GM21390 (cell line): ENCODE results near the gene MCRIP2.

Experiments used
- ATAC-seq: cut with Tn5 transposase; IDR thresholded peaks from one replicate; pipeline ENCODE4 v1.9.1; 2021; ENCODE audit not compliant: unreplicated experiment

MCRIP2 gene

DNA sequence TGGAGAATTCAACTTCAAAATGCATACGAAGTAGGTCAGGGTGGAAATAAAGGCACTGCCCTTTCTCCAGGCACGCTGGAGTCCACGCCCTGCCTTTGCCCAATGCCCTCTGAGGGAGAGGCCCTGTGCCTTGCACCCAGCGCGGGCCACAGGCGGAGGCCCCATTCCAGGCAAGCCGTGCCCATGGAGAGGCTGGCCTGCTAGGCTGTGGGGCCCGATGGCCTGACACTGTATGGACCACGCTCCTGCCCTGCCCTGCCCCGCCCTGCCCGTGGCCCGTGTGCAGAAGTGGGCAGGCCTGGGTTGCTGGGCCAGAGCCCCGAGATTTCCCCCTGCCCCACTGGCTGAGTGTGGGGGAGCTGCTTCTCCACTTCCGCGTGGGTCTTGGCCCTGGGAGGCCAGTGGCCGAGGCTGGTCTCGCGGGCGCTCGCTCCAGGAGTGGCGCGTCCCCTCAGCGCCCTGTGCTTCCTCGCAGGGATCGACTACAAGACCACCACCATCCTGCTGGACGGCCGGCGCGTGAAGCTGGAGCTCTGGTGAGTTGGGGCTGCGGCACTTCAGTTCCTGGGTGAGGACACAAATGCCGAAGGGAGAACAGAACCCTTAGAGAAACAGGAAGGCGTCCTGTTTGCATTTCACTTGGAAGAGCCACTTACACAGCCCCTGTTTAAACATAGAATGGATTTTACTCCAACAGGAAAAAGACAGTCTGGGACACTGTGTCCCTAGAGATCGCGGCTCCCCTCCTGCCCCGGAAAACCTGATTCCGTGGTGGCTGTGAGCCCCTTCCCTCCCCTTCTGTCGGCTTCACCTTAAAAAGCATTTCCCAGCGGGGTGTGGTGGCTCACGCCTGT, 24.7 kb upstream of the MCRIP2 start:
- ATAC-seq = no peak

DNA sequence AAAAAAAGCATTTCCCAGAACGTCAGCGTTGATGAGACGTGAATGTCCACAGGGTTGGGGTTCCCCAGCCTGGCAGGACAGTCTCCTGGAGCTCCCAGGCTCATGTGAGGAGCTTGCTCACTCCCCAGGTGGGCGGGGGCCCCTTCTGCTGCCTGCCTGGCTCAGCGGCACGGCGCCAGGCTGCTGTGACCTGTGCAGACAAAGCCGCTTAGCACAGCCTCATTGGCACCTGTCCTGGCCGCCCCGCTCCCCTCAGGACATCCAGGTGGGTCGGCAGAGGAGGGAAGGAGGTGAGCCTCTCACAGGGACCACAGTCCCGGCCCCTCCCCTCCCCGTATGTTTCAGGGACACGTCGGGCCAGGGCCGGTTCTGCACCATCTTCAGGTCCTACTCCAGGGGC, 23.8 kb upstream of the MCRIP2 start:
- no peak for ATAC-seq

DNA sequence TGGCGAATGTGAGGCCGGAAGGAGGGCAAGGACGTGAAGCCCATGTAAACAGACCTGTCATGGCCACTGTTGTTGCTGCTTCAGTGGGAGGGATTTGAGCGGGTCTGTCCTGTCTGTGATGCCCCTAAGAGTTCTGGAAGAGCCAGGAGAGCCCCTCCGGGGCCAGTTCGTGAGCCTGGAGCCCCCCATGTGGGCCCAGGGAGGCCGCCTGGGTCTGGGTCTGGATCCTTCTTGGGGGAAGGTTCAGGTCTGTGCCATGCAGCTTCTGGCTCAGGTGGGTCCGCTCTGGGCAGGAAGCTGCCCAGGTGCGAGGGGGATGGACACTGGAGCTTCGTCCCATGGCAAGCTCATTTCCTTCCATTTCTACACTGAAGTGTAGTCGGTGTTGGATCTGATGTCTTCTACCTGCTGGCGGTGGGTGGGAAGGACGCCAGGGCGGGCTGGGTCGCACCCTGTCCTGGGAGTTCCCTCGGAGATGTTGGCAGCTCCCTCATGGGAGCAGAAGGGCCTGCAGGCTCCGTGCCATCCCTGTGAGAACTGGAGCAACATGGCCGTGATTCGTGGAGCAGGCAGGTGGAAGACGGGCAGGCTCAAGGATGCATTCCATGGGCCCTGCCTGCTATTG, 22.0 kb upstream of the MCRIP2 start:
- ATAC-seq = no peak

DNA sequence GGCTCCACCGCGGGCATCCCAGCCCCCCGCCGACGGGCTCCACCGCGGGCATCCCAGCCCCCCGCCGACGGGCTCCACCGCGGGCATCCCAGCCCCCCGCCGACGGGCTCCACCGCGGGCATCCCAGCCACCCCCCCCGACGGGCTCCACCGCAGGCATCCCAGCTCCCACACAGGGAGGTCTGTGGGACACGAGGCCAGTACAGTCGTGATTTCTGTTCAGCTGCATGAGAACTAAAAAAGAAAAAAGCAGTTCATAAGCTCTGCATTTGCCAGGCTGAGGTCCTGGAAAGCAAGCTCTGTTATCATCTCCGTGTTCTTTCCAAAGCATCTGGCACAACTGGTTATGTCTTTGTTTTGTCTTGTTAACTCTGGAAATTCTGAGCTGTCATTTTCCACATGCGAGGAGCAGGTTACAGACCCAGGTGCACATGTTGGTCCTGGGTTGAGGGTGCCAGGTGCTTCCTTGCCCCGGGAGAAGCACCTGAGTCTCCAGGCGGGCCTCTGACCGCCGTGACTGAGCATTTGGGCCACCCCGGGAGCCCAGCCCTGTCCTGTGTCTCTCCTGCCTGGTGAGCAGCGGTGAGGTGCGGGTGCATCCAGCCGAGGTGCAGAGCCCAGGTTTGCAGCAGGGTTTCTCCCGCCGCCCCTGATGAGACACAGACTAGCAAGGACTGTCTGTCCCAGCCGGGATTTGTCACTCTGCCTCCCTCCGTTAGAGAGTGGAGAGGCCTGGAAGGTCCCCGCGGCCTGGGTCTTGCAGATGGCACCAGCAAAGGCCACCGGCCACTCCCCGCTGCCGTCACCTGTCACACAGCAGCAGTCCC, 20.7 kb upstream of the MCRIP2 start:
- no peak for ATAC-seq

DNA sequence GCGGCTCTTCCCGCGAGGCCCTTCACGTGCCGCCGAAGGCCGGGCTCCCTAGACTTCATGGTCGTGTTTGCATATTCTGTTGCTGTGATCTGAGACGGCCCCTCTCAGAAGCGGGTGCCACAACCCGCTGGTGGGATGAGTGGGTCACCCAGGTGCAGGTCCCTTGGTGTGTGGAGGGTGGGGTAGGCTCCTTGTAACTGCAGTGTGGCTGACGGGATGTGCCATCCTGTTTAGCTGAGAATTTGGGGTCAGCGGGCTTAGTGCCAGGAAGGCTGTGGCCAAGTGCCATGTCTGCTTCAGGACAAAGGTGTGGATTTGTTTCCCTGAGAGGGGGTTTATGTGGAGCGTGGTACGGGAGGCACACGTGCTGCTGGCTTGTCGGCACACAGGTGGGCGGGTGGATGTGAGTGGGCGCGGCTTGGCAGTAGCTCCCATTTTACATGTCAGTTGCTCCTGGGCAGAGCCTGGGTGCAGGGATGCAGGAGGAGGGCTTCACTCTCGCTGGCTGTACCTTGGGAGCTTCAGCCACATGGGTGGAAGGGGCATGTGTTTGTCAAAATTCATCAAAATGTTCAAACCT, 20.0 kb upstream of the MCRIP2 start:
- no peak for ATAC-seq

DNA sequence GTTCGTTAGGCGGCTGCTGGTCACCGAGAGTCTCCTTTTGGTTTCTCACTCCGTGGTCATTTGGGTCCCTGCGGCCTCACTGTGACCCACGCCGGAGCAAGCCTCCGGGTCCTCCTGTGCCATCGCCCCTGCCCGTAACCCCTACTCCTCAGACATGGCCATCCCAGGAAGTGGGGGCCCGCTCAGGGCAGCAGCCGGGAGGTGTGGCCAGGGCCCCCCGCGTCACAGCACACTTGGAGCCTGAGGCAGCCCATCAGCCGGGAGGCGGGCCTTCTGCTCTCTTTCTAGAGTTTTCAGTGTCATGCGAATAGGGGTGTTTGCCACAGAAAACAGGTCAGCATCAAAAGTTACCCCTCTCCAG, 18.7 kb upstream of the MCRIP2 start:
- ATAC-seq = no peak

DNA sequence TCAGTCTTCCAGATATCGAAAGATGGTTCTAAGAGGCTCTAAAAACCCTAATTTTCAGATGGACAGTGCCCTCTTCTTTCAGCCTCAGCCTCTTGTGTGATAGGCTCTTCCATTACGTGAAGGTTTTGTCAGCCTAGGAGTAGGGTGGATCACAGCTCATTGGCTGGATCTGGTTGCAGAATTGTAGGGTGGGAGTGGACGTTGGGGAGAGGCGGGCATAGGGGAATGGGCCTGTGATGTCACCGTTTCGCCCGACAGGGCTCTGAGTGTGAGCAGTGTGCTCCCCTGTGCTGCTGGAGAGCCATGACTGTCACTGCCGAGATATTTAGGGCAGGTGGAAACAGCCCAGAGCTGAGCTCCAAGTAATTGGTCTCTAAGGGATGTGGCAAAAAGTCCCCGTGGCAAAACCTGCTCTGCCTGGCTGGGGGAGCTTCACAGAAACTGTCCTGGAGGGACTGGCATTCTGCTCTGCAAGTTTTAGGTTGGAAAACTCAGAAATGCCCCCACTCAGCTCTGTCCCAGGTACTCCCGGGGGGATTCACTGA, 17.0 kb upstream of the MCRIP2 start:
- ATAC-seq = no peak

DNA sequence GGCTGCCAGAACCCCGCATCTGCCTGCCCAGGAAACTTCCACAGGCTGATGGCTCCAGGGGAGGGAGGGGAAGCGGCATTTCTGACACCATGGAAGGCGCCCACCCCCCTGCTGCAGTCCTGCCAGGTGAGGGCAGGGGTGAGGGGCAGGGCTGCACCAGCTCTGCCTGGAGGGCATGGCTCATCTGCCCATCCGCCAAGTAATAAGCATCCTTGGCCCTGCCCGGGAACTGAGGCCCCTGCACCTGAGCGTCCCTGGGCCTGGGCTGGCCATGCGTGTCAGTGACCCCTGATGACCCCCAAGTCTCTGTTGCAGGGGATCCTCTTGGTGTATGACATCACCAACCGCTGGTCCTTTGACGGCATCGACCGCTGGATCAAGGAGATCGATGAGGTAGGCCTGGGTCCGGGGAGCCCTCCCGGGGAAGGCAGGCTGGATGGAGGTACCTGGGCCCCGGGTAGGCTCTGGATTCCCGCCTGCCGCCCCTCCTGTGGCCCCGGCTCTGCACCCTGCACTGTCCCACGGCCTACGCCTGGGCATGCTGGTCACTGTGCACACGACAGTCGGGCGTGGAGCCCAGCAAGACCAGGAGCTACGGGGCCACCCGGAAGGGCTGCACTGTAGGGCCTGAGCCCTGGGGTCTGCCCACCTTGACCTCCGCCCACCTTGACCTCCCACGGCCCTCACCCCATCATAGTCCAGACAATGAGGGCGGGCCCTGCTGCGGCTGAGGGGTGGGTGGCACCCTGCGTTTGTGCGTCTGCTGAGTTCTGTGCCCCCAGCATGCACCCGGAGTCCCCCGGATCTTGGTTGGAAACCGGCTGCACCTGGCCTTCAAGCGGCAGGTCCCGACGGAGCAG, 16.3 kb upstream of the MCRIP2 start:
- ATAC-seq = no peak

DNA sequence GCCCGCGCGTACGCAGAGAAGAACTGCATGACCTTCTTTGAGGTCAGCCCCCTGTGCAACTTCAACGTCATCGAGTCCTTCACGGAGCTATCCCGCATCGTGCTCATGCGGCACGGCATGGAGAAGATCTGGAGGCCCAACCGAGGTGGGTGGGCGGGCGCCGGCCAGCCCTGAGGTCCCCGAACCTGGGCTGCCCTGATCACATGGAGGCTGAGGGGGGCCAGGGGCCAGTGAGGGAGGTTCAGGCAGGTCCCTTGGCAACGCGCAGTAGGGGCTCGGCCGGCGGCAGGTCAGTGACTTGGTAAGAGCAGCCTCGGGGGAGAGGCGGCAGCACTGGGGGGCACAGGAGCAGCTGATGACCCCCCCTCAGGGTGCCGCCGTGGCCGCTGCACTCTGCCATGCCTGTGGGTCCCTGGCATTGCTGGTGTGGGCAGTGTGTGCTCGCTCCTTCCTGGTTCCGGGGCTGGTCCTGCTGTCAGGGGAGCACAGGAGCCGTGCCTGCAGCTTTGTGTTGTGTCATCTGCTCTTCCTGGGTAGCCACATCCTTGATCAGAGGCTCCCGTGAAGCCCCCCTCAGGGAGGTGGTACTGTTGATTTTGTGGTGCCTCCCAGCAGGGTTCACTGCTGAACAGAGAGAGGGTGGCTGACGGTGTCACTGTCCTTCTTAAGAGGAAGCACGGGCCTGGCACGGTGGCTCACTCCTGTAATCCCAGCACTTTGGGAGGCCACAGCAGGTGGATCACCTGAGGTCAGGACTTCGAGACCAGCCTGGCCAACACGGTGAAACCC, 15.5 kb upstream of the MCRIP2 start:
- no peak for ATAC-seq

DNA sequence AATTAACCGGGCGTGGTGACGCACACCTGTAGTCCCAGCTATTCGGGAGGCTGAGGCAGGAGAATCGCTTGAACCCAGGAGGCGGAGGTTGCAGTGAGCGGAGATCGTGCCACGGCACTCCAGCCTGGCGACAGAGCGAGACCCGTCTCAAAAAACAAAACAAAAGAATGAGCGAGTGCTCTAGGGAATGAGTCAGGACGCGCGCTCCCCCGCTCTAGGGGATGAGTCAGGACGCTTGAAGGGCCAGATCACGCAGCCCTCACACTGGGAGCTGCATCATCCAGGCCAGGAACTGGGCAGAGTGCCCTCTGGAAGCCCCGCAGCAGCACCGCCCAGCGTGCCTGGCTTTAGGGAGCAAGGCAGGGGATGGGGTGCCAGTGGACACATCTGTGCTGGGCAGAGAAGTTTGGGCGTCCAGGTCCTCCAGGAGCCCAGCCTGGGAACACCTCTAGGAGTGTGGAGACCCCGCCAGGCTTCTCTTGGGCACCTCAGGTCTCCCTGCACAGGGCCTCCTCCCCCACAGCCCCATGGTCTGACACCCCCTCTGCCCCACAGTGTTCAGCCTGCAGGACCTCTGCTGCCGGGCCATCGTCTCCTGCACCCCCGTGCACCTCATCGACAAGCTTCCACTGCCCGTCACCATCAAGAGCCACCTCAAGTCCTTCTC, 14.7 kb upstream of the MCRIP2 start:
- no peak for ATAC-seq

DNA sequence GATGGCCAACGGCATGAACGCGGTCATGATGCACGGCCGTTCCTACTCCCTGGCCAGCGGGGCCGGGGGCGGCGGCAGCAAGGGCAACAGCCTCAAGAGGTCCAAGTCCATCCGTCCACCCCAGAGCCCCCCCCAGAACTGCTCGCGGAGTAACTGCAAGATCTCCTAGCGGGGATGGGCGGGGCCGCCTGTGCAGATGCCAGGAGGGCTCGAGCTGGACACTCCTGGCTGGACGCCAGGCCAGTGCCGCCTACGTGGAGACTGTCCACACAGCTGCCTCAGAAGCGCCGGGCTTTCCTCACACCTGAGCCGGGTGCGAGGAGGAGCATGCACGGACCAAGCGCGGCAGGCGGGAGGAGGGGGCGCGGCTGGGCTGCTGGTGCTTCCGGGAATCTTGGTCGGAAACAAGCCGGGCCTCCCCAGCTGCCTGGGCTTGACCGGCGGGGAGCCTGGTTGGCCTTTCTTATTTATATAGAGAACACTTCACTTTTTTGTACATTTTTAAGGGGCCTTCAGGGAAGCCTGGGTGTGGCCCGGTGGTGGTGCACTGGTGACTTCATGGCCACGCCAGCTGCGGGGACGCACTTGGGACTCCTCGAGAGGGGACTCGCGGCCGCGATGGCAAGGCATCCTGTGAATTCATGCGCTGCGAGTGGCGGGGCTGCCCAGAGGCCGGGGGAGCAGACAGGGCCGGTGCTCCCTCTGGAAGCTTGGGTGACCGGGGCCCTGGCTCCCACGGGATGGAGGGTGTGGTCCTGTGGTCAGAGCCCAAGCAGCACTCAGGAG, 14.0 kb upstream of the MCRIP2 start:
- no peak for ATAC-seq

DNA sequence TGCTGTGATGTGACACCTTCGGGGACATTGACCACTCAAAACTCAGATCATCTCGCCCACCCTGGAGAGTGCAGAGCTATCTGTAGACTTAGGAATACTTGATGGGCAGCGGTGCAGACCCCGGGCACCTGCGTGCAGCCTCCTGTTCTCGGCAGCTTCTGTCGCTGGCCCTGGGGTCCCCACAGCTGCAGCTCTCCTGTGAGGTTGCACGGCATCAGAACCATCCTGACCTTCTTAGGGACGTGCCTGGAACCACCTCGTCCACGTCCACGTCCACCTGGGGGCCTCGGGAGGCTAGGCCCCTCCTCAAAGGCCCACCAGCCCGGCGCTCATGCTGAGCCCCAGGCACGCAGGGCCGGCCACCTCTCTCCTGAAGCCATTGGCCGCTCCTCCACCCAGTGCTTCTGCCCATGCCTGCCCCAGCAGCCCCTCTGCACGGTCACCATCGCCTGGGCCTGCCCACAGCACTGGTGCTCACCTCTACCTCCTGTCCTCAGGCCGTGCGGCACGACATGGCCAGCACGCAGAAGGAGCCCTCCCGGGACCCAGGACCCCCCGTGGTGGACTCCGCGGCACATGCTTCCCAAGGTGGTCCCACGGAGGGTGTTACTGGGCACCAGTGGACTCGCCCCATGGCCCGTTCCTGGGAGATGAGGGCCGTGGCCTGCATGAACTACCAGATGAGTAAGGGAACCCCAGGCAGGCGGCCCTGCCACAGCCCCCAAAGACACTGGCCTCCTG, 13.1 kb upstream of the MCRIP2 start:
- ATAC-seq = no peak

DNA sequence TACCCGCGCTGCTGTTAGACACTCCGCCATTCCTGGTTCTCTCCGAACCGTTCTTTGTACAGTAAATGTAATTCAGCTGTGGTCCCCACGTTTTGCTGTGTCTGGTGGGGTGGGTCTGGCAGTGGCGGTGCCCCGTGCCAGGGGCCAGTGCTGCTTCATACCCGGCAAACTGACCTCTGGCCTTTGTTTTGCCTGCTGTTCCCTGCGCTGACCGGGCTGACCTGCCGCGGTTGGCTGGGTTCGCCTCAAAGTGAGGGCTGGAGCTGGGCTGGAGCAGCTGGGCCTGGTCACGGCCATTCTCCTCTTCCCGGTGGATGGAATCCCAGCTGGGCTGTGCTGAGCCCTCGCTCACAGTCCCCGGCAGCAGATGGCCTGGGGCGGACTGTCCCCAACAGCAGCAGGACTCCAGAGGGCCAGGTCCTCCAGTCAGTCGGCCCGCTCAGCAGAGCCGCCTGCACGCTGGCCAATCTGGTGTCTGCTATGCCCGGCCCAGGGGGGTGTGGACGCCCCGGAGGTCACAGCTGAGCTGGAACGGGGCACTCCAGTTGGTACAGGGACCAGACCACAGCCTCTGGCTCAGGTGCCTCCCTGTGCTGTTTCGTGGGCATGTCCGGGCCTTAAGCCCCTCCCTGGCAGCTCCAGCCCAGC, 12.3 kb upstream of the MCRIP2 start:
- ATAC-seq = no peak

DNA sequence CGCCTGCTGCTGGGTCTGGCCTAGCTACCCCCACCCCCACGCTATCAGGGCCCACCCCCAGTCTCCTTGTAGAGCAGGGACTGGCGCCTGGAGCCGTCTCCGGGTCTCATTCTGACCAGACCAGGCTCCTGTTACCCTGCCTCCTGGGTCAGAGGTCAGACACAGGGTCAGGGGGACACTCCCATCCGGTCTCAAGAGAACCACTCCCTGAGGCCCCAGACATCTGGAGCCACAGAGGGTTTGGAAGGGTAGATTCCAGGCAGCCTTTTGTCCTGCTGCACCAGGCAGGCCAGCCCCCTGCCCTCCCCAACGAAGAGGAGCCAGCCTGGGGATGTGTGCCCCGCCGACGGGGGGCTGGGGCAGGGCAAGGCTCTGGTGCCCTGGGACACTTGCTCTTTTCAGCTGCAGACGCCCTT, 11.8 kb upstream of the MCRIP2 start:
- ATAC-seq = no peak

DNA sequence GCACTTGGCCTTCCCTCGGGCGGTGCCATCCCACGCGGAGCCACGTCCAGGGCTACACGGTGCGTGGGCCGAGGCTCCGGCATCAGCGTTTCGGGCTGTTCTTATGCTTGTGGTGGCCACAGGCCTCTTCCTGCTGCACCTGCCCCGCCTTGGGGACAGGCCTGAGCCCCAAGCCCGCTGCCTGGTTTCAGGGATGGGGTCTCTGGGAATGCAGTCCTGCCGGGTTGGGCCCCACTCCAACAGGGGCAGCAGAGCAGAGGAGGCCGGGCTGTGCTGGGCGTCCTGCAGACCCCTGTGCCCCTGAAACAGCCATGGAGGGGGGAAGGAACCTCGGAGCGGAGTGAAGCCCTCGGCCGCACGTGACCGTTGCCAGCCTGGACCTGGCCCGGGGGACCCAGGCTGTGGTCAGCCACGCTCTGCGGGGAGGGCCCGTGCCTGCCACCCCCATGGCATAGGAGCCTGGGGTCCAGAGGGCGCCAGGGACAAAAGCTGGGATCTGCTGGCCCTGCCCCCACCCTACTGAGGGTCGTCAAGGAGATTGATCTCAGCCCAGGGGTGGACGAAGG, 11.3 kb upstream of the MCRIP2 start:
- ATAC-seq = no peak

DNA sequence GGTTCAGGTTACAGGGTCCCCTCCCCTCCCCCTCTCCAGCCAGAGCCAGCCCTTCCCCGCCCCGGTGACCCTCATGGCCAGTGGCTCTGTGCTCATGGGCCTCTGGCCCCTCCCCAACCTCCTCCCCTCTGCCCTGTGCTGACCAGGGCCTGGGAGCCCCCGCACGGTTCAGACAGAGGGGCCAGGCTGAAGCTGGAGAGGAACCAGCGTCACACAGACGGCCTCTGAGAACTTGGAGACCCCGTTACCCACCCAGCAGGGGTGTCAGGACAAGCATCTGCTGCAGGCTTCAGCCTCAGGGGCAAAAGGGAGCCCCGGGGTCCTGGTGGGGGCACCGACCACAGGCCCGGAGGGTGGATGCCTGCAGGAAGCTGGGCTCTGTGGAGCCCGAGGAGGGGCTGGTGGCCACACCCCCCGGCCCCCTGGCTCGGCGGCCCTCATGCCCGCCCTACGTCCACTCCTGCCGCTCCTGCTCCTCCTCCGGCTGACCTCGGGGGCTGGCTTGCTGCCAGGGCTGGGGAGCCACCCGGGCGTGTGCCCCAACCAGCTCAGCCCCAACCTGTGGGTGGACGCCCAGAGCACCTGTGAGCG, 10.7 kb upstream of the MCRIP2 start, which contains the start of gene WFIKKN1:
Gene WFIKKN1 (plus strand): TSS at position 171 of the 591 bp plus-strand sequence. CDS start 269 bp downstream, at position 440.
- ATAC-seq = no peak
